Measurements from ENCODE around the gene ZFP36L1.

The ZFP36L1 gene

GRCh38 chr14:68739701-68740100, 53.2 kb downstream of the ZFP36L1 start:
- no peak for DNase-seq (ENCODE audit: low spot score)
- no peak for TF ChIP-seq CTCF (conservative IDR thresholded peaks at IDR 0.05; ENCODE audit: low read depth)
- ChIA-PET CTCF (no interaction called here), POLR2A (ENCODE audit: low non-redundant PET) (no interaction called here)
- no peak overlapping the region for H3K27ac ChIP-seq

- no peak for DNase-seq (ENCODE audit: low spot score)
- CTCF ChIA-PET, result no interaction called here
- no peak for TF ChIP-seq CTCF (conservative IDR thresholded peaks at IDR 0.05; ENCODE audit: low read depth)
- POLR2A ChIA-PET (ENCODE audit: low non-redundant PET), result no interaction called here
- H3K27ac ChIP-seq, result no peak overlapping the region
Observed at GRCh38 chr14:68738559-68738958, 54.3 kb downstream of the ZFP36L1 start.
